Measurements from ENCODE around the gene C22orf23. TPM values are rescaled to one million over a fixed set of nuclear protein-coding genes. Genes with fewer than 3 reads are reported as not detected.
A peak's percentile ranks its signal among the peaks of the same experiment; 100 is the strongest.

The C22orf23 gene
- total RNA-seq, 1 experiment from 2014 or later = 0.55 TPM

DNA sequence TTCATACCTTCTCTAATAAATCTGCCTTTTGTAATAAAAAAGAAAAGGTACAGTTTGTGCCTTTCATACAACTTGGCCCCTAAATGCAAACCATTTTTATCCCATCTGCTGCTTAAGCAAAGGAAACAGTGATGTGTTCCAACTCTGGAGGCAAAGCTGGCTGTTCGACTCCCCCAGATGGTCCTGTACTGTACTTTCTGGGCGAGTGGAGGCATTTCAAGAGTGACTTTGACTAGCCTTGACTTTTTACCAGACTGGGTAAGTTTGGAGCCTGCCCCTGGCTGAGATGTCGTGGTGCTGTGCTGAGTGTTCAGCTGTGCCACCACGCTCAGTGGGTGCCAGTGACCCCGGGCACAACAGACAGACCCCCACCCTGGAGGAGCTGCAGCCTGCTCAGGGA lies 37.1 kb downstream of the C22orf23 start:
- in situ Hi-C loops (cut with HindIII; ENCODE audit: low pct_unique_long_range_greater_than_20kb, low sequenced_read_pairs) = no loop called here
- no peak for DNase-seq (ENCODE audit: low read depth, low spot score)

GRCh38 chr22:37913233-37913721 lies 40.1 kb downstream of the C22orf23 start:
- in situ Hi-C loops (cut with HindIII; ENCODE audit: low pct_unique_long_range_greater_than_20kb, low sequenced_read_pairs) = no loop called here

GRCh38 chr22:37912171-37912570 lies 41.2 kb downstream of the C22orf23 start:
- DNase-seq (ENCODE audit: low read depth, low spot score) = no peak
- in situ Hi-C loops (cut with HindIII; ENCODE audit: low pct_unique_long_range_greater_than_20kb, low sequenced_read_pairs) = no loop called here

More at GRCh38 chr22:37913233-37913721, 40.1 kb downstream of the C22orf23 start:
- no peak for DNase-seq (ENCODE audit: low read depth, low spot score)

DNA sequence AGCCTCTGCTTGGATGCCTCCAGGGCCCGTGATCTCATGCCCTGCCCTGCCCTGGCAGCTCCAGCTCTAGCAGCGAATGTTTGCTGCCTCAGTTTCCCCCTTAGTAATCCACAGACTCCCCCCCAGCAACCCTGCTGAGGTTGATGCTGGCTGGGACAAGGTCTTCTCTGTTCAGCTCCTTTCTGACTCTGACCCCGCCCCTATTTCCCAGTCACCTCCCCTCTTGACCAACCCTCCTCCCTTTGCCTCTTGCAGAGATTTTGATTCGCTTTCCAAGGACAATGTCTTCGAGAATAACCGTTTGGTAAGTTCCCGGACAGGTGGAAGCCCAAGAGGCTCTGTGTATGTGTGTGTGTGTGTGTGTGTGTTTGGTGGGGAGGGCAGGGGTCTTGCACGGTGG lies 41.7 kb downstream of the C22orf23 start:
- DNase-seq (ENCODE audit: low read depth, low spot score) = peak; percentile 61
- in situ Hi-C loops (cut with HindIII; ENCODE audit: low pct_unique_long_range_greater_than_20kb, low sequenced_read_pairs) = no loop called here

GRCh38 chr22:37910890-37911672 lies 42.3 kb downstream of the C22orf23 start:
- in situ Hi-C loops (cut with HindIII; ENCODE audit: low pct_unique_long_range_greater_than_20kb, low sequenced_read_pairs) = no loop called here
- DNase-seq (ENCODE audit: low read depth, low spot score) = peak; percentile 40

DNA sequence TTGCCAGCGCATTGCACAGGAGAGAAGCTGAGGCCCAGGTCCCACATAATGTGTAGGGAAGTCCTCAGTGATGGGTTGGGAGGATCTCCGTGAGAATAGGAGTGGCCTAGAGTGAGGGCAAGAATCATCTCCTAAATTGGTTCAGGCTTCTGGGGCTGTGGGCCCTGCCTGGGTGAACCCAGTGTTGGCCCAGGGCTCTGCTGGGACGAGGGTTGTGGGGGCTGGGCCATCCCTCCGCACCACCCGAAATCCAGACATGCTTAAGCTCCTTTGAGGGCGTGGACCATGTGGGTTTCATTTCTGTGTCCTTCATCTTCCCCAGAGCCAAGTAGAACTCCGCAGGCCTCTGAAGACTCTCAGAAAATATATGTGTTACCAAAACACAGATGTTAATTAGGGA lies 43.6 kb downstream of the C22orf23 start:
- no peak for DNase-seq (ENCODE audit: low read depth, low spot score)
- in situ Hi-C loops (cut with HindIII; ENCODE audit: low pct_unique_long_range_greater_than_20kb, low sequenced_read_pairs) = no loop called here

DNA sequence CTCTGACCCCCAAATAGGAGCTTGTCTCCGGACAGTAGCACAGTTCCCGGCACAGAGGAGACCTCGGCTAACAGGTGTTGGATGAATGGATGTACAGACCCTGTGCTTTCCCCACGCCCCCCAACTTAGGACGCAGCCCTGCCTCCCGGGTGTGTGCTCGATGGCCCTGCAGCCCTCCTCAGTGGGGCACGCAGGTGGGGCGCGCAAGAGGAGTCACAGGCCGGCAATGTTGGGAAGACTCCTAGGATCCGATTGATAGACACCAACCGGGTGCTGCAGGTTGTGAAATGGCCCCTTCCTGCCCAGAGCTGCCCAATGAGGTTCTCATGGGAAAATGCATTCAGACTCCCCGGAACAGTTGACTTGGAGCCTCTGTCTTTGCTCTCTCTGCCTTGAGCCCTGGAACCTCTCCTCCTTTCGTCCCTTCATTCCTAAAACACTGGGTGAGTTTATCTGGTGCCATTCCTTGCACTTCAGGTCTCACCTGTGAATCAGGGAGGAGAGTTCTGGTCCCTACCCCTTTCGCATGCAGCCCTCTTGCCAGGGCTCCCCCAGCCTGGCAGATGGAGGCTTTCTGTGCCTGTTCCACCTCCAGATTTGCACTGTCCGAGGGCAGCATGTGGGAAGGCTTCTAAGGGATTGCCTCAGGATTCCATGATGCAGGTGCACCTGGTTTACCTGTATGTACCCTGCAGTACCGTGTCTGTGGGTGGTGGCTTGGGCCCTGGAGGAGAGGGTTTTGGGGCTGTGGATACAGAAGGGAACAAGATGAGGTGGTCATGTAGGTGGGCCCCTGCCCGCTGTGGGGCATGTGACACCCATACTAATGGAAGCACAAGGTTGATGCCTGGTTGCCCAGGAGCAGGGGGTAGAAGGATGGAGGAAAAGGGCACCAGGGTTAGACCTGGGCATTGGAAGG lies 46.1 kb downstream of the C22orf23 start:
- in situ Hi-C loops (cut with HindIII; ENCODE audit: low pct_unique_long_range_greater_than_20kb, low sequenced_read_pairs) = no loop called here
- no peak for DNase-seq (ENCODE audit: low read depth, low spot score)

- in situ Hi-C loops (cut with HindIII; ENCODE audit: low pct_unique_long_range_greater_than_20kb, low sequenced_read_pairs) = no loop called here
- DNase-seq (ENCODE audit: low read depth, low spot score) = no peak
Measured at GRCh38 chr22:37906364-37907008, 46.9 kb downstream of the C22orf23 start.

DNA sequence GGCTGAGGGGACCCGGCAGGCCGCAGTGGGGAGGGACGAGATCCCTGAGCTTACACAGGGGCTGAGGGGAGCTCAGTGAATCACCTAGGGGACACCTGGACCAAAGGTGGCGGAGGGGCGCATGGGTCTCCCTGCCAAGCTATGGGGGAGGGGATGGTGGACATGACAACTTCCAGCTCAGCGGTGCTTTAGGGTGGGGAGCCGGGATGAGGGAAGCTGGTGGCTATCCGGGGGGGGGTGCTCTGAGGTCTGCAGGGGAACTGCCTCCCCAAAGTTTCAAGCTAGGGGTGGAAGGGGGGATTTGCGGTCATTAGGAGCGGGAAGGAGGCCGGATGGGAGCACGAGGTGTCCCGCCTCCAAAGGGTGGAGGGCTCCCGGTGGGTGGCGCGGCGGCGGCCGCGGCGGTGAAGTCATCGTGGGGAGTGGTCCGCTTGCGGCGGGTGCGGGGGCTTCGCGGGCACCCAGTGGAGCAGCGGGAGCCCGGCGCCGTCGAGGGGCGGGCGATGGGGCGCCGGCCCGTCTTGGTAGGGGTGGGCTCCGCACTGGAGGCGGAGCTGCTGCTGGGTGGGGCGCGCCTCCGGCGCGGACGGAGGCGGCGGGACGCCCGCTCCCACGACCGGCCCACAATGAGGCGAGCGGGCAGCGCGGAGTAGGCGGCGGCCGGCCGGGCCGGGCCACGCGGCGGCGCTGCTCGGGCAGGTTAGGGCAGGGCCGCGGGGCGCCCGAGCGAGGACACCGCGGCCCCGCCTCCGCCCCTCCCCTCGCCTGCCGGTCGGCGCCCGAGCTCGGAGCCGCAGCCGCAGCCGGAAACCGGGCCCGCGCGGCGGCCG lies 47.7 kb downstream of the C22orf23 start, which contains the start of gene MICALL1:
Gene MICALL1, plus strand, starts transcription at position 764 of the 830 bp plus-strand sequence. CDS start 126 bp downstream, outside the sequence.
- peak; percentile 79 for DNase-seq (ENCODE audit: low read depth, low spot score)
- in situ Hi-C loops (cut with HindIII; ENCODE audit: low pct_unique_long_range_greater_than_20kb, low sequenced_read_pairs) = no loop called here

- in situ Hi-C loops (cut with HindIII; ENCODE audit: low pct_unique_long_range_greater_than_20kb, low sequenced_read_pairs) = no loop called here
- DNase-seq (ENCODE audit: low read depth, low spot score) = peak; percentile 61
Measured at GRCh38 chr22:37904572-37905533, 48.5 kb downstream of the C22orf23 start.

GRCh38 chr22:37898441-37899181 lies 54.8 kb downstream of the C22orf23 start:
- in situ Hi-C loops (cut with HindIII; ENCODE audit: low pct_unique_long_range_greater_than_20kb, low sequenced_read_pairs) = no loop called here
- DNase-seq (ENCODE audit: low read depth, low spot score) = peak; percentile 93

GRCh38 chr22:37897807-37898206 lies 55.6 kb downstream of the C22orf23 start:
- in situ Hi-C loops (cut with HindIII; ENCODE audit: low pct_unique_long_range_greater_than_20kb, low sequenced_read_pairs) = no loop called here

GRCh38 chr22:37896939-37897338 lies 56.5 kb downstream of the C22orf23 start:
- in situ Hi-C loops (cut with HindIII; ENCODE audit: low pct_unique_long_range_greater_than_20kb, low sequenced_read_pairs) = no loop called here
- DNase-seq (ENCODE audit: low read depth, low spot score) = no peak

More at GRCh38 chr22:37897807-37898206, 55.6 kb downstream of the C22orf23 start:
- DNase-seq (ENCODE audit: low read depth, low spot score) = no peak

DNA sequence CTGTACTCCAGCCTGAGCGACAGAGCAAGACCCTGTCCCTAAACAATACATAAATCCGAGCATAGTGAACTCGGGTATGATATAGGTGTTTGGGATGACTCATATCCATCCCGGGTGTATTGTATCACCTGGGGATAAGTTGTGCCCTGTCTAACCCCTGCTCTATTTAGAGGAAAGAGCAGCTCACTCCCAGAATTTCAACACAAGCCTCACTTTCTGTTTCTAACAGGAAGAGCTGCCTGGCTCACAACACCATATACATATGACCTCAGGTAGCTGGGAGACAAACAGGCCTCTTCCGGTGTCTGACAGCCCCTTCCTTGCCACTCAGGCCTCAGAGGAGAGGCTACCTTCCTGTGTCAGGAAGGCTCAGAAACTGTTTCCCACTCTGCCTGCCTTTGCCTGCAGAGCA lies 57.2 kb downstream of the C22orf23 start:
- DNase-seq (ENCODE audit: low read depth, low spot score) = peak; percentile 30
- in situ Hi-C loops (cut with HindIII; ENCODE audit: low pct_unique_long_range_greater_than_20kb, low sequenced_read_pairs) = no loop called here

GRCh38 chr22:37894939-37895670 lies 58.3 kb downstream of the C22orf23 start:
- no peak for DNase-seq (ENCODE audit: low read depth, low spot score)
- in situ Hi-C loops (cut with HindIII; ENCODE audit: low pct_unique_long_range_greater_than_20kb, low sequenced_read_pairs) = no loop called here

Data from SK-MEL-5 (cell line).